Motor neuron (in vitro differentiated cells): ENCODE data around the gene MYL6B. TPM values are rescaled to one million over a fixed set of nuclear protein-coding genes. Genes with fewer than 3 reads are reported as not detected.
"Not testable (repeated sequence)": the region's sequence is repeated elsewhere in the genome, so short reads cannot be mapped to it uniquely, and the experiment has no call there.

Experiments used
- ATAC-seq, 8 experiments: fragments of 200-7000 bp; cut with Tn5 transposase; replicated peaks in 6 of 8; 2 replicates each; pipeline ENCODE4 v1.8.0; 2021; ENCODE audit warnings: mild to moderate bottlenecking in 8 of 8, moderate library complexity in 8 of 8
- H3K27ac ChIP-seq, 2 donors: fragments of 250-450 bp; sonication (Bioruptor Pico); 2 replicates each; pipeline ENCODE4 v1.9.0; 2021; ENCODE audit warnings: antibody characterized with exemption in 2 of 2, mild to moderate bottlenecking in 2 of 2, moderate library complexity in 1 of 2
- H3K4me1 ChIP-seq, 2 donors: fragments of 250-450 bp; sonication (Bioruptor Pico); replicated peaks in 1 of 2; 2 replicates each; pipeline ENCODE4 v1.6.1; 2021; ENCODE audit warnings: antibody characterized with exemption in 2 of 2, mild to moderate bottlenecking in 2 of 2, moderate library complexity in 1 of 2
- H3K4me3 ChIP-seq, 5 donors: fragments of 250-450 bp; sonication (Bioruptor Pico); 2 replicates each; pipeline ENCODE4 v1.9.0; 2021; ENCODE audit warnings: antibody characterized with exemption in 5 of 5, mild to moderate bottlenecking in 5 of 5, moderate library complexity in 4 of 5
- WGBS, 10 experiments: fragments of 450-650 bp; shearing (Covaris generic); methylation state at CpG; one replicate each; pipeline ENCODE4 v1.0.0; 2022; 5-methylcytosine and 5-hydroxymethylcytosine counted together
- in situ Hi-C, 9 experiments: fragments of 400-800 bp; cut with MboI; loops; one replicate each; pipeline ENCODE4 v1.15.0; 2021; ENCODE audit warnings: low sequenced_read_pairs in 9 of 9, low pct_unique_long_range_greater_than_20kb in 2 of 9; ENCODE audit not compliant: unreplicated experiment in 9 of 9
- total RNA-seq, 8 experiments: library from RNA; unstranded; fragments of 300-600 nt; gene quantifications; 2 replicates each; pipeline versions ENCODE4 v1.2.3 to v1.2.4, GENCODE V29; 2022

The MYL6B gene
- total RNA-seq, 8 experiments from 2014 or later, result 61.3 to 217 (median 142) TPM

- peaks cover 9 to 15% of the 10 kb centered on the region in 2 donors for H3K4me1 ChIP-seq
- H3K4me3 ChIP-seq, result peak within 1 kb of the TSS; percentile 73 to 95 (median 77)
- in situ Hi-C loops, result no loop called here
- WGBS, 10 experiments, result 0 to 8% (median 0%) methylated on average over 2 to 16 of the region's 34 CpGs
- peak within 1 kb of the TSS; percentile 87 to 93 for H3K27ac ChIP-seq
- ATAC-seq, result peak; percentile 26 to 47 (median 38)
These were observed 35.9 kb upstream of the MYL6B start, which contains the start of gene RPL41 for GRCh38 chr12:56116267-56117081. Gene RPL41 (plus strand): TSS chr12:56116633.

- Histone ChIP-seq H3K4me3 (peak overlapping the region; percentile 73 to 95 (median 77)), H3K27ac (peak overlapping the region; percentile 87 to 93), H3K4me1 (peaks cover 9 to 15% of the 10 kb centered on the region in 2 donors)
- WGBS, 10 experiments, result 0 to 20% (median 0%) methylated on average over 1 to 9 of the region's 16 CpGs
- in situ Hi-C loops, ATAC-seq: not testable (repeated sequence)
These were observed 35.2 kb upstream of the MYL6B start for GRCh38 chr12:56117082-56117706.

GRCh38 chr12:56117778-56118687 is 34.4 kb upstream of the MYL6B start, which contains the start of gene ZC3H10:
Gene ZC3H10 (plus strand): TSS chr12:56118266. CDS start chr12:56120563, 2,297 bp downstream.
- WGBS, 10 experiments, result 0 to 1% (median 0%) methylated on average over 1 to 35 of the region's 61 CpGs; no CpG with 5 or more reads in 1 of the 10 experiments
- H3K27ac ChIP-seq, result peak within 1 kb of the TSS; percentile 87 to 93
- in situ Hi-C loops, result no loop called here
- H3K4me3 ChIP-seq, result peak within 1 kb of the TSS; percentile 73 to 95 (median 77)
- peaks cover 9 to 15% of the 10 kb centered on the region in 2 donors for H3K4me1 ChIP-seq
- peak; percentile 56 to 90 (median 88) for ATAC-seq

- Histone ChIP-seq H3K27ac (peak overlapping the region; percentile 81 to 84), H3K4me1 (peaks cover 9 to 15% of the 10 kb centered on the region in 2 donors), H3K4me3 (peak overlapping the region; percentile 73 to 95 (median 77))
- WGBS, 10 experiments, result 0 to 23% (median 7%) methylated on average over 1 to 8 of the region's 13 CpGs
- in situ Hi-C loops, result no loop called here
- ATAC-seq, result no peak
These were observed 33.6 kb upstream of the MYL6B start for GRCh38 chr12:56118688-56119357.

GRCh38 chr12:56119361-56119796 is 33.0 kb upstream of the MYL6B start:
- H3K4me1 ChIP-seq, result peaks cover 9 to 15% of the 10 kb centered on the region in 2 donors
- ATAC-seq, result peak in 5 of 8 experiments; percentile 1 to 14 (median 8)
- no peak overlapping the region for H3K27ac ChIP-seq
- peak overlapping the region; percentile 73 to 95 (median 77) for H3K4me3 ChIP-seq
- WGBS, 10 experiments, result 0 to 5% (median 0%) methylated on average over 1 to 2 of the region's 2 CpGs; no CpG with 5 or more reads in 6 of the 10 experiments
- in situ Hi-C loops, result no loop called here

- H3K4me1 ChIP-seq, result peaks cover 9 to 14% of the 10 kb centered on the region in 2 donors
- in situ Hi-C loops, result loop anchor here in 1 of 9 experiments (10.0 kb wide), 1 partner anchor 344 kb away; the partner anchor contains the start of gene SPRYD4
- H3K27ac ChIP-seq, result no peak overlapping the region
- H3K4me3 ChIP-seq, result no peak overlapping the region
- ATAC-seq, result no peak
- 49 to 100% (median 98%) methylated on average over 1 to 11 of the region's 17 CpGs; no CpG with 5 or more reads in 3 of the 10 experiments for WGBS, 10 experiments
These were observed 32.1 kb upstream of the MYL6B start for GRCh38 chr12:56120158-56120846.

- in situ Hi-C loops, result loop anchor here in 1 of 9 experiments (10.0 kb wide), 1 partner anchor 343 kb away; the partner anchor contains the start of gene SPRYD4
- no peak overlapping the region for H3K27ac ChIP-seq
- ATAC-seq, result no peak
- no peak overlapping the region for H3K4me3 ChIP-seq
- peaks cover 12 to 13% of the 10 kb centered on the region in 2 donors for H3K4me1 ChIP-seq
- 82 to 100% (median 99%) methylated on average over 1 to 3 of the region's 11 CpGs; no CpG with 5 or more reads in 4 of the 10 experiments for WGBS, 10 experiments
These were observed 31.1 kb upstream of the MYL6B start for GRCh38 chr12:56121204-56121870.

GRCh38 chr12:56122637-56123036 is 29.8 kb upstream of the MYL6B start:
- H3K4me3 ChIP-seq, result no peak overlapping the region
- 60 to 100% (median 100%) methylated on average over 1 to 2 of the region's 2 CpGs; no CpG with 5 or more reads in 4 of the 10 experiments for WGBS, 10 experiments
- H3K27ac ChIP-seq, result no peak overlapping the region
- in situ Hi-C loops, result loop anchor here in 1 of 9 experiments (10.0 kb wide), 1 partner anchor 342 kb away; the partner anchor contains the start of gene SPRYD4
- H3K4me1 ChIP-seq, result peaks cover 14 to 24% of the 10 kb centered on the region in 2 donors
- ATAC-seq, result no peak

GRCh38 chr12:56124133-56124532 is 28.3 kb upstream of the MYL6B start:
- ATAC-seq, result no peak
- in situ Hi-C loops, result loop anchor here in 1 of 9 experiments (10.0 kb wide), 1 partner anchor 341 kb away; the partner anchor contains the start of gene SPRYD4
- peaks cover 11 to 21% of the 10 kb centered on the region in 2 donors for H3K4me1 ChIP-seq
- no peak overlapping the region for H3K27ac ChIP-seq
- WGBS, 10 experiments, result 67 to 100% (median 94%) methylated on average over 1 to 4 of the region's 4 CpGs
- no peak overlapping the region for H3K4me3 ChIP-seq

- Histone ChIP-seq H3K4me3 (no peak overlapping the region), H3K4me1 (peaks cover 9 to 23% of the 10 kb centered on the region in 2 donors), H3K27ac (no peak overlapping the region)
- 14 to 100% (median 91%) methylated on average over 2 to 3 of the region's 3 CpGs; no CpG with 5 or more reads in 2 of the 10 experiments for WGBS, 10 experiments
- no peak for ATAC-seq
- in situ Hi-C loops, result loop anchor here in 1 of 9 experiments (10.0 kb wide), 1 partner anchor 338 kb away; the partner anchor contains the start of gene SPRYD4
These were observed 25.6 kb upstream of the MYL6B start for GRCh38 chr12:56126732-56127239.
